Stimulated activated naive CD4-positive, alpha-beta T cell treated with Interleukin-2 at 50 U/mL for 16 hours (primary cell): ENCODE measurements around the gene TNFRSF6B.

Experiments
- DNase-seq: peaks from one replicate; lab custom pipeline; 2025; lab: John Stamatoyannopoulos, UW

The TNFRSF6B gene

GRCh38 chr20:63686094-63686491 is 10.4 kb upstream of the TNFRSF6B start:
- DNase-seq = no peak

GRCh38 chr20:63686492-63687321 is 9.7 kb upstream of the TNFRSF6B start:
- peak; percentile 42 for DNase-seq

GRCh38 chr20:63687419-63688178 is 8.9 kb upstream of the TNFRSF6B start:
- no peak for DNase-seq

DNA sequence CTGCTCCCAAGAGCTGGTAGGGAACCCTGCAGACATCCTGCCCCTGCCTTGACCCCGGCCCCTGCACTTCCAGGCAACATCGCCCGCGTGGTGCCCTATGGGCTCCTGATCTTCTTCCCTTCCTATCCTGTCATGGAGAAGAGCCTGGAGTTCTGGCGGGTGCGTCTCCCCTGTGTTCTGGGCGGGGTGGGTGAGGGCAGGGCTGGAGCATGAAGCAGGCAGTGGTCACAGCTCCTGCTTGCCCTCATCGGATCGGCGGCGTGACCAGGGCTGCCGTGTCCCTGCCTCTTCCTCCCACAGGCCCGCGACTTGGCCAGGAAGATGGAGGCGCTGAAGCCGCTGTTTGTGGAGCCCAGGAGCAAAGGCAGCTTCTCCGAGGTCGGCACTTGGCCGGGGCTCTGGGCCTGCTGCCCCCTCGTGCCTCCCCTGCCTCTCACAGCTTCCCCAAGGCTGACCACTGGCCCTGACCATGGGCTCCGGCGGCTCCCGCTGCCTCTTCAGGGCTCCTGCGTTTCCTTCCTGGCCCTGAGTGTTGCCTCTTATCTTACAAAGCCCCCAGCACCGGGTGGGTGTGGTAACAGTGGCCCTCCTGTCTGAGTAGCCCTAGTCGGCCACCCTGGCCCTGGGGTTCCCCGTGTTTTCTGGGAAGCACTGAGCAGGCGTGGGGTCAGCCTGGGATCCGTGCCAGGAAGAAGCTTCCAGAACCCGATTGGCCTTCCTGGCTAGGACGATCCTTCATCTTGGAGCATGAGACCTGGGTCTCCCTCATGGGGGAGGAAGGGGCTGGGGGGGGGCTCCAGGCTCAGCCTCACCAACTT is 8.0 kb upstream of the TNFRSF6B start:
- no peak for DNase-seq

DNA sequence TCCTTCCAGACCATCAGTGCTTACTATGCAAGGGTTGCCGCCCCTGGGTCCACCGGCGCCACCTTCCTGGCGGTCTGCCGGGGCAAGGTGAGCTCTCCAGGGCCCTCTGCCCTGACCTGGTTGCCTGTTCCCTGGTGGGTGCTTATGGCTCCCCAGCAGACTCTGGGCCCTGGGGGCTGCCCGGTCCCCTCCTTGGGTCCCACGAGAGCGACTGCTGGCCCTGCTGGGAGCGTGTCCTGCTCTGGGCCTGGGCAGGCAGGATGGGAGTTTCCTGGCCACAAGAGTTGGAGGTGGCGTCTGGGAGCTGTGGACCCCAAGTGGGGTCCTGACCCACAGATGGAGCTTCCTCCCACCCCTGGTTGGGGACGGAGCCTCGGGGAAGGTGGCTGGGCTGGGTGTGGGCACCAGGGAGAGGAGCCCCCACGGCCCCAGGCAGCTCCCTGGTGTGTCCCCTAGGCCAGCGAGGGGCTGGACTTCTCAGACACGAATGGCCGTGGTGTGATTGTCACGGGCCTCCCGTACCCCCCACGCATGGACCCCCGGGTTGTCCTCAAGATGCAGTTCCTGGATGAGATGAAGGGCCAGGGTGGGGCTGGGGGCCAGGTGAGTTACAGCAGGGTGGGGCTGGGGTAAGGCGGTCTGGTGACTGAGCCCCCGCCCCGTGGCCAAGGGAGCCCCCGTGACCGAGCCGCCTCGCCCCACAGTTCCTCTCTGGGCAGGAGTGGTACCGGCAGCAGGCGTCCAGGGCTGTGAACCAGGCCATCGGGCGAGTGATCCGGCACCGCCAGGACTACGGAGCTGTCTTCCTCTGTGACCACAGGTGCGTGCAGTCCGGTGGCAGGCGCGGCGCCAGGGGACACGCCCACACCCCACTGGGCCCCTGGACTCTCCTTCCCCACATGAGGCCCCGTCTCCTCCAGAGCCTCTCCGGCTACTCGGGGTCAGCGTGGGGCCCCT is 7.1 kb upstream of the TNFRSF6B start:
- no peak for DNase-seq

DNA sequence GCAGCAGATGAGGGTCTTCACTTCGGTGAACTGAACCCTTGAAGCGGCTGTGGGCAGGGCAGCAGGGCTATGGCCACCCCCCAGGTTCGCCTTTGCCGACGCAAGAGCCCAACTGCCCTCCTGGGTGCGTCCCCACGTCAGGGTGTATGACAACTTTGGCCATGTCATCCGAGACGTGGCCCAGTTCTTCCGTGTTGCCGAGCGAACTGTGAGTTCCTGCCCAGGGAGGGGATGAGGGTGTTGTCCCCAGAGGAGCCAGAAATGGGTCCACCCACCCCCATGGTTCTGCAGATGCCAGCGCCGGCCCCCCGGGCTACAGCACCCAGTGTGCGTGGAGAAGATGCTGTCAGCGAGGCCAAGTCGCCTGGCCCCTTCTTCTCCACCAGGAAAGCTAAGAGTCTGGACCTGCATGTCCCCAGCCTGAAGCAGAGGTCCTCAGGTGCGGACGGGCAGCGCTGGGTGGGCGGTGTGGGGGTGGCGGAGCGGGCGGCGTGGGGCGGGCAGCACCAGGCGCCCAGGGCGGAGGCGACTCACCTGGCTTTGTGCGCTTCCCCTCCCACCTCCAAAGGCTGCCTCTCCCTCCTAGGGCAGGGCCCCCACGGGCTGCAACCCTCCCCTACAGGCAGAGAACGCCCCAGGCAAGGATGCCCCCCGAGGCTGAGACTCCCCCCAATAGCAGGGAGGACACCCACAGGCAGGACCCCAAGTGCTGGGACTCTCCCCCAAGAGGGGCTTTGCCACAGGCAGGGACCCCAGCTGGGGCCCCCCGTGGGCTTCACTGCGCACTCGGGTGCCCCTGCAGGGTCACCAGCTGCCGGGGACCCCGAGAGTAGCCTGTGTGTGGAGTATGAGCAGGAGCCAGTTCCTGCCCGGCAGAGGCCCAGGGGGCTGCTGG is 6.2 kb upstream of the TNFRSF6B start:
- no peak for DNase-seq

GRCh38 chr20:63690898-63691710 is 5.3 kb upstream of the TNFRSF6B start:
- no peak for DNase-seq

DNA sequence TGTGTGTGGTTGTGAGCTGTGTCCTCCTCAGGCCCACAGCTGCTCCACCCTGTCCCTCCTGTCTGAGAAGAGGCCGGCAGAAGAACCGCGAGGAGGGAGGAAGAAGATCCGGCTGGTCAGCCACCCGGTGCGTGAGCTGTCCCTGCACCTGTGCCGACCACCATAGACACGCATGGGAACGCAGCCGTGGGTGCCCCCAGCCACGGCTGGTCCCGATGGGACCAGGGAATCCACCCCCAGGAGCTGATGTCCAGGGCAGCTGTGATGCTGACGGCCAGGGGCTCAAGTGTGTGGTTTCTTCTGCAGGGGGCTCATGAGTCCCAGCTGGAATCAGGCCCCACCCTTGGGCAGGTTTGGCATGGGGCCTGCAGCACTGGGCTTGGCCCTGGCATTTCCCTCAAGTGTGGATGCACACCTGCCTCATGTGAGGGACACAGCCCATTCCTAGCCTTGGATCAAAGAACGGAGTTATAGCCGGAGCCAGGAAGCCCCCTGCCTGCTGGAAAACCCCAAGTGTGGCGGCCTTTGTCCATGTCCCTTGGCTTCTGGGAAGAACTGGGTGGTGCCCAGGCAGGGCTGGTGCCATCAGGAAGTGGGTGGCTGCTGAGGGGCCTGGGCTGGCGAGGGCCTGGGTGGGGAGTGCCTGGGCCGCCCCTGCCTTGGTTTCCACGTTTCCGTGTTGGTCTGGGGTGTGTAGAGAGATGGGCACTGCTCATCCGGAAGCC is 4.6 kb upstream of the TNFRSF6B start:
- DNase-seq = no peak

- no peak for DNase-seq
Measured at GRCh38 chr20:63692436-63693082, 3.9 kb upstream of the TNFRSF6B start.

- DNase-seq = no peak
Measured at GRCh38 chr20:63693083-63693732, 3.2 kb upstream of the TNFRSF6B start.

DNA sequence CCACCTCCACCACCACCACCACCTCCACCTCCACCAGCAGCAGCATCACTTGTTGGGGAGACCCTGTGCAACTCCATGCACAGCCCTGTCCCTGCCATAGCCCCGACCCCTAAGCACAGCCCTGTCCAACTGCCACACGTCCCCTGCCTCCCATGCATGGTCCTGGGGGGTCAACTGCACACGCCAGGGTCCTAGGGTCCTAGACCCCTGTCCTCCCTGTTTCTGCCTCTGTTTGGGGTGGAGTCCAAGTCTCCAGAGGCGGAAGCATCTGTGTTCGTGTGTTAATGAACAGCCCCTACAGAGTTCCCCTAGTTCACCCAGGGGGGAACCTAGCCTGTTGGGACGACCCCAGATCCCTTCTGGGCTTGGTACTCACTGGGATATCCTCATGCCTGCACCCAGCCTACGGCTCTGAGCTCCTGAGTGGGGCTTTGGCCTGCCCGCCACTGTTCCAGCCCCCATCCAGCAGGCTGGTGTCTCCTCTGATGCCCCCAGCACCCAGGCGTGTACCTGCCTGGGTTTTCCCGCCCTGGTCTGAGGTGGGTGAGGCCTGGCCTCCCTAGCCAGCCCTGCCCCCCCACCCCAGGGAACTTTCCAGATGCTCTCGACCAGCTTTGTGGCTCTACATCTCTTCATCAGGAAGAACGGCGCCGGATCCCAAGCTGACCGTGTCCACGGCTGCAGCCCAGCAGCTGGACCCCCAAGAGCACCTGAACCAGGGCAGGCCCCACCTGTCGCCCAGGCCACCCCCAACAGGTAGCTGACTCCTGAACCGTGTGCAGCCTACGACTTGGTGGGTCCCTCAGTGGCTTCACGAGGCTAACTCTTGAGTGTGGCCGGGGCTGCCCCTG is 2.5 kb upstream of the TNFRSF6B start:
- DNase-seq = no peak

DNA sequence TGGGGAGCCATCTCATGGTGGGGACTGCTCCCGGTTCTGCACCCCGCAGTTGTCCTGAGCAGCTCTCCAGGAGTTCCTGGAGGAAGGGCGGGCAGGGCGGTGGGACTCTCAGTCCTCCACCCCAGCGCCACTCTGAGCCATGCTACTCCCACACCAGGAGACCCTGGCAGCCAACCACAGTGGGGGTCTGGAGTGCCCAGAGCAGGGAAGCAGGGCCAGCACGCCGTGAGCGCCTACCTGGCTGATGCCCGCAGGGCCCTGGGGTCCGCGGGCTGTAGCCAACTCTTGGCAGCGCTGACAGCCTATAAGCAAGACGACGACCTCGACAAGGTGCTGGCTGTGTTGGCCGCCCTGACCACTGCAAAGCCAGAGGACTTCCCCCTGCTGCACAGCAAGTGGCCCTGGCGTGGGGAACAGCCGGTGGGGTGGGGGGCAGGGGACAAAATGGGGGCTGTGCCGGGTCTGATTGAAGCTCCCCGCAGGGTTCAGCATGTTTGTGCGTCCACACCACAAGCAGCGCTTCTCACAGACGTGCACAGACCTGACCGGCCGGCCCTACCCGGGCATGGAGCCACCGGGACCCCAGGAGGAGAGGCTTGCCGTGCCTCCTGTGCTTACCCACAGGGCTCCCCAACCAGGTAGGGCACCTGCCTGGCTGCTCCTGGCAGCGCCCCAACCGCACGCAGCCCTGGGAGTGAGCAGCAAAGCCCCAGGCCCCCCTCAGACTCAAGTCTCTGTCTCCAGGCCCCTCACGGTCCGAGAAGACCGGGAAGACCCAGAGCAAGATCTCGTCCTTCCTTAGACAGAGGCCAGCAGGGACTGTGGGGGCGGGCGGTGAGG is 1.6 kb upstream of the TNFRSF6B start:
- no peak for DNase-seq

DNA sequence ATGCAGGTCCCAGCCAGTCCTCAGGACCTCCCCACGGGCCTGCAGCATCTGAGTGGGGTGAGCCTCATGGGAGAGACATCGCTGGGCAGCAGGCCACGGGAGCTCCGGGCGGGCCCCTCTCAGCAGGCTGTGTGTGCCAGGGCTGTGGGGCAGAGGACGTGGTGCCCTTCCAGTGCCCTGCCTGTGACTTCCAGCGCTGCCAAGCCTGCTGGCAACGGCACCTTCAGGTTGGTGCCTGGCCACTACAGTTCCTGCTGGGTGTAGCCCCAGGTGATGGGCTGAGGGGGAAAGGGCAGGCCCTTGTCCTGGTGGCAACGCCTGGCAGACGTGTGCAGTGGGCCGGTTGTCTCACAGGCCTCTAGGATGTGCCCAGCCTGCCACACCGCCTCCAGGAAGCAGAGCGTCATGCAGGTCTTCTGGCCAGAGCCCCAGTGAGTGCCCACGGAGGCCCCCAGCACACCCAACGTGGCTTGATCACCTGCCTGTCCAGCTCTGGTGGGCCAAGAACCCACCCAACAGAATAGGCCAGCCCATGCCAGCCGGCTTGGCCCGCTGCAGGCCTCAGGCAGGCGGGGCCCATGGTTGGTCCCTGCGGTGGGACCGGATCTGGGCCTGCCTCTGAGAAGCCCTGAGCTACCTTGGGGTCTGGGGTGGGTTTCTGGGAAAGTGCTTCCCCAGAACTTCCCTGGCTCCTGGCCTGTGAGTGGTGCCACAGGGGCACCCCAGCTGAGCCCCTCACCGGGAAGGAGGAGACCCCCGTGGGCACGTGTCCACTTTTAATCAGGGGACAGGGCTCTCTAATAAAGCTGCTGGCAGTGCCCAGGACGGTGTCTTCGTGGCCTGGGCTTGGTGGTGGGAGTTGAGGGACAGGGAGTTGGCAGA is 787 bp upstream of the TNFRSF6B start:
- no peak for DNase-seq

GRCh38 chr20:63696306-63696627 is 185 bp upstream of the TNFRSF6B start:
- DNase-seq = no peak

GRCh38 chr20:63697357-63697867 is 960 bp downstream of the TNFRSF6B start:
- no peak for DNase-seq
